ENCODE data around the gene GPR162. TPM values are rescaled to one million over a fixed set of nuclear protein-coding genes. Genes with fewer than 3 reads are reported as not detected.

GPR162 gene
- total RNA-seq, 2 donors from 2014 or later: 0.44 to 7.0 TPM

- no peaks in the 10 kb centered on the region for H3K27me3 ChIP-seq
- TF ChIP-seq, protein P1, sequence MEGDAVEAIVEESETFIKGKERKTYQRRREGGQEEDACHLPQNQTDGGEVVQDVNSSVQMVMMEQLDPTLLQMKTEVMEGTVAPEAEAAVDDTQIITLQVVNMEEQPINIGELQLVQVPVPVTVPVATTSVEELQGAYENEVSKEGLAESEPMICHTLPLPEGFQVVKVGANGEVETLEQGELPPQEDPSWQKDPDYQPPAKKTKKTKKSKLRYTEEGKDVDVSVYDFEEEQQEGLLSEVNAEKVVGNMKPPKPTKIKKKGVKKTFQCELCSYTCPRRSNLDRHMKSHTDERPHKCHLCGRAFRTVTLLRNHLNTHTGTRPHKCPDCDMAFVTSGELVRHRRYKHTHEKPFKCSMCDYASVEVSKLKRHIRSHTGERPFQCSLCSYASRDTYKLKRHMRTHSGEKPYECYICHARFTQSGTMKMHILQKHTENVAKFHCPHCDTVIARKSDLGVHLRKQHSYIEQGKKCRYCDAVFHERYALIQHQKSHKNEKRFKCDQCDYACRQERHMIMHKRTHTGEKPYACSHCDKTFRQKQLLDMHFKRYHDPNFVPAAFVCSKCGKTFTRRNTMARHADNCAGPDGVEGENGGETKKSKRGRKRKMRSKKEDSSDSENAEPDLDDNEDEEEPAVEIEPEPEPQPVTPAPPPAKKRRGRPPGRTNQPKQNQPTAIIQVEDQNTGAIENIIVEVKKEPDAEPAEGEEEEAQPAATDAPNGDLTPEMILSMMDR (IDR thresholded peaks at IDR 0.05): no peak
- no peaks in the 10 kb centered on the region for H3K36me3 ChIP-seq
- no peak overlapping the region for H3K27ac ChIP-seq
- H3K4me3 ChIP-seq: no peak overlapping the region
- peaks cover 3 to 14% of the 10 kb centered on the region in 2 donors for H3K4me1 ChIP-seq
- H3K9me3 ChIP-seq: no peaks in the 10 kb centered on the region
- no peak for DNase-seq (ENCODE audit: low spot score)
Observed at GRCh38 chr12:6817098-6817497, 4.5 kb upstream of the GPR162 start.

GRCh38 chr12:6817662-6818157, 3.9 kb upstream of the GPR162 start:
- Histone ChIP-seq H3K4me3 (no peak overlapping the region), H3K27me3 (no peaks in the 10 kb centered on the region), H3K4me1 (peaks cover 3 to 19% of the 10 kb centered on the region in 2 donors), H3K27ac (no peak overlapping the region), H3K36me3 (no peaks in the 10 kb centered on the region), H3K9me3 (no peaks in the 10 kb centered on the region)
- TF ChIP-seq, protein P1 (IDR thresholded peaks at IDR 0.05): no peak
- DNase-seq (ENCODE audit: low spot score): no peak

DNA sequence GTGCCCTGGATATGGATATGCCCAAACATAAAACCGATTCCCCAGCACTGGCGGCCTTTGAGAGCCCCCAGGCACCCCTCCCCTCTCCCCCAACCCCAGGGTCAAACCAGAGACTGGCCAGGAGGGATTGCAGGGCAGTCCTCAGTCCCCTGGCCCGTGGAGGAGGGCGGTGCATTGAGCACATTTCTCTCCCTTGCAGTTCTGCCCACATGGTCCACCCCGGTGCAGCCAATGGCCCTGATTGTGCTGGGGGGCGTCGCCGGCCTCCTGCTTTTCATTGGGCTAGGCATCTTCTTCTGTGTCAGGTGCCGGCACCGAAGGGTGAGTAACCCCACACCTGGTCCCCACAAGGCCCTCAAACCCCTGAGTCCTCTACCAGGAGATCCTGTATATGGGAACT, 3.4 kb upstream of the GPR162 start:
- Histone ChIP-seq H3K4me3 (no peak overlapping the region), H3K4me1 (peaks cover 3 to 19% of the 10 kb centered on the region in 2 donors), H3K27ac (no peak overlapping the region), H3K27me3 (no peaks in the 10 kb centered on the region), H3K9me3 (no peaks in the 10 kb centered on the region), H3K36me3 (no peaks in the 10 kb centered on the region)
- DNase-seq (ENCODE audit: low spot score): no peak
- TF ChIP-seq, protein P1 (IDR thresholded peaks at IDR 0.05): no peak

DNA sequence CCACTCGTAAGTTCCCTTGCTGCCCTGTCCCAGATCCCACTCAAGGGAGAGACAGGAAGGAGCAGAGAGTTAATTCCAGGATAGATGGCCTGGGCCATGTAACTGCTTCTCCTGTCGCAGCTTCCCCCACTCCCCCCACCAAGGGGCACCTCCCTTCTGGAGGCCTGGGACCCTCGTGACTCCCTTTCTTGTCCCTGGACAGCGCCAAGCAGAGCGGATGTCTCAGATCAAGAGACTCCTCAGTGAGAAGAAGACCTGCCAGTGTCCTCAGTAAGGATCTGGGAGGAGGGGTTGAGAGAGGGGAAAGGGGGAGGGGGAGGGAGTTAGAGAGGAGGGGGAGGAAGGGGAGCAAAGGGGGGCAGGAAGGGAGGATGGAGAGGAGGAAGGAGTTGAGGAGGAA, 3.0 kb upstream of the GPR162 start:
- TF ChIP-seq, protein P1 (IDR thresholded peaks at IDR 0.05): no peak
- Histone ChIP-seq H3K4me3 (no peak overlapping the region), H3K9me3 (no peaks in the 10 kb centered on the region), H3K27ac (no peak overlapping the region), H3K27me3 (no peaks in the 10 kb centered on the region), H3K4me1 (peaks cover 3 to 19% of the 10 kb centered on the region in 2 donors), H3K36me3 (no peaks in the 10 kb centered on the region)
- no peak for DNase-seq (ENCODE audit: low spot score)

DNA sequence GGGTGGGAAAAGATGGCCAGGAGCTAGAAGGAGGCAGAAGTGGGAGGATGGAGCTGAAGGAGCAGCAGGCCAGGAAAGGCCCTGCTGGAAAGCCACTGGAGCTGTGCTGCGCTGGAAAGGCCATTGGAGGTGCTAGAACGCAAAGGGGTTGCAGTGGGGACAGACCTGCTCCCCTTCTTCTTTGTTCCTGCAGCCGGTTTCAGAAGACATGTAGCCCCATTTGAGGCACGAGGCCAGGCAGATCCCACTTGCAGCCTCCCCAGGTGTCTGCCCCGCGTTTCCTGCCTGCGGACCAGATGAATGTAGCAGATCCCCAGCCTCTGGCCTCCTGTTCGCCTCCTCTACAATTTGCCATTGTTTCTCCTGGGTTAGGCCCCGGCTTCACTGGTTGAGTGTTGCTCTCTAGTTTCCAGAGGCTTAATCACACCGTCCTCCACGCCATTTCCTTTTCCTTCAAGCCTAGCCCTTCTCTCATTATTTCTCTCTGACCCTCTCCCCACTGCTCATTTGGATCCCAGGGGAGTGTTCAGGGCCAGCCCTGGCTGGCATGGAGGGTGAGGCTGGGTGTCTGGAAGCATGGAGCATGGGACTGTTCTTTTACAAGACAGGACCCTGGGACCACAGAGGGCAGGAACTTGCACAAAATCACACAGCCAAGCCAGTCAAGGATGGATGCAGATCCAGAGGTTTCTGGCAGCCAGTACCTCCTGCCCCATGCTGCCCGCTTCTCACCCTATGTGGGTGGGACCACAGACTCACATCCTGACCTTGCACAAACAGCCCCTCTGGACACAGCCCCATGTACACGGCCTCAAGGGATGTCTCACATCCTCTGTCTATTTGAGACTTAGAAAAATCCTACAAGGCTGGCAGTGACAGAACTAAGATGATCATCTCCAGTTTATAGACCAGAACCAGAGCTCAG, 2.3 kb upstream of the GPR162 start:
- no peak overlapping the region for H3K4me3 ChIP-seq
- DNase-seq (ENCODE audit: low spot score): no peak
- TF ChIP-seq, protein P1 (IDR thresholded peaks at IDR 0.05): no peak
- no peaks in the 10 kb centered on the region for H3K36me3 ChIP-seq
- H3K27ac ChIP-seq: no peak overlapping the region
- H3K9me3 ChIP-seq: no peaks in the 10 kb centered on the region
- no peaks in the 10 kb centered on the region for H3K27me3 ChIP-seq
- H3K4me1 ChIP-seq: peaks cover 3 to 19% of the 10 kb centered on the region in 2 donors
